Measurements from ENCODE around the gene ICAM4. TPM values are rescaled to one million over a fixed set of nuclear protein-coding genes. Genes with fewer than 3 reads are reported as not detected.

Gene ICAM4
- total and polyA plus RNA-seq, 9 of the 15 experiments (the other 6 are each of a cell fraction or from before 2014, with no cell fraction given), result 14.1 to 86.1 (median 29.6) TPM

DNA sequence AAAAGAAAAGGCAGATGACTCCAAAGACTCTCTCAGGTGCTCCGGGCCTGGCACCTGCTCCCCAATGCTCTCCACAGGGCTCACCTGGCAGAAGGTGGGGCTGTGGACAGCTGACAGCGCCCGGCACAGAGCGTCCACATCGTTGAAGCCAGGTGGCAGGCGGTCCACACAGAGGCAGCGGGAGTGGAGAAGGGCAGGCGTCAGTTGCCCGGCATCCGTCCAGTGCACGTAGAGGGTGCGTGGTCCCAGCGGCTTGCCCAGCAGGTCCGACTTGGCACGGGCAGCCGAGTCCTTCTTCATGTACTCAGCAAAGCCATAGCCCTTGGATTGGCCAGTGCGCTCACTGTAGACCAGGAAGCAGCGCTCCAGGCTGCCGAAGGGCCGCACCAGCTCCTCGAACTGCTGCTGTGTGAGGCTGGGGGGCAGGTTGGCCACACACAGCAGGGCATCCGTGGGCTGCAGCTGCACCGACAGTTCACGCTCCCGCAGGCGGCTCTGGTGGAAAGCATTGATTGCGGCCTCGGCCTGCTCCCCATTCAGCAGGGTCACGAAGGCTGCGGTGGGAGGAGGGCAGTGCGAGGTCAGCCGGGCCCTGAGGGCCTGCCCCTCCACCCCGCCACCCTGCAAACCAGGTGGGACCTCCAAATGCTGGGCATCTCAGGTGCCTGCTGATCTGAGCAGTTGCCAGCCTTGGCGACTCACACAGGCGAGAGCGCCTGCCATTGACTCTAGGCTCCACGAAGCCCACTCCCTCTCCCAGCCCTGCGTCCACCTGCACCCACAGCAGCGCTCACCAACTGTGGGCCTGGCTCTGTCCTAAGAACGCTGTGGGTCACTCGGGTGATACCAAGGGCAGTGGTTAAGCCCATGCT is 42.0 kb downstream of the ICAM4 start (continued):
- TF ChIP-seq, protein P1, sequence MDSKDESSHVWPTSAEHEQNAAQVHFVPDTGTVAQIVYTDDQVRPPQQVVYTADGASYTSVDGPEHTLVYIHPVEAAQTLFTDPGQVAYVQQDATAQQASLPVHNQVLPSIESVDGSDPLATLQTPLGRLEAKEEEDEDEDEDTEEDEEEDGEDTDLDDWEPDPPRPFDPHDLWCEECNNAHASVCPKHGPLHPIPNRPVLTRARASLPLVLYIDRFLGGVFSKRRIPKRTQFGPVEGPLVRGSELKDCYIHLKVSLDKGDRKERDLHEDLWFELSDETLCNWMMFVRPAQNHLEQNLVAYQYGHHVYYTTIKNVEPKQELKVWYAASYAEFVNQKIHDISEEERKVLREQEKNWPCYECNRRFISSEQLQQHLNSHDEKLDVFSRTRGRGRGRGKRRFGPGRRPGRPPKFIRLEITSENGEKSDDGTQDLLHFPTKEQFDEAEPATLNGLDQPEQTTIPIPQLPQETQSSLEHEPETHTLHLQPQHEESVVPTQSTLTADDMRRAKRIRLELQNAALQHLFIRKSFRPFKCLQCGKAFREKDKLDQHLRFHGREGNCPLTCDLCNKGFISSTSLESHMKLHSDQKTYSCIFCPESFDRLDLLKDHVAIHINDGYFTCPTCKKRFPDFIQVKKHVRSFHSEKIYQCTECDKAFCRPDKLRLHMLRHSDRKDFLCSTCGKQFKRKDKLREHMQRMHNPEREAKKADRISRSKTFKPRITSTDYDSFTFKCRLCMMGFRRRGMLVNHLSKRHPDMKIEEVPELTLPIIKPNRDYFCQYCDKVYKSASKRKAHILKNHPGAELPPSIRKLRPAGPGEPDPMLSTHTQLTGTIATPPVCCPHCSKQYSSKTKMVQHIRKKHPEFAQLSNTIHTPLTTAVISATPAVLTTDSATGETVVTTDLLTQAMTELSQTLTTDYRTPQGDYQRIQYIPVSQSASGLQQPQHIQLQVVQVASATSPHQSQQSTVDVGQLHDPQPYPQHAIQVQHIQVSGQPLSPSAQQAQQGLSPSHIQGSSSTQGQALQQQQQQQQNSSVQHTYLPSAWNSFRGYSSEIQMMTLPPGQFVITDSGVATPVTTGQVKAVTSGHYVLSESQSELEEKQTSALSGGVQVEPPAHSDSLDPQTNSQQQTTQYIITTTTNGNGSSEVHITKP (IDR thresholded peaks at IDR 0.05; ENCODE audit: partially characterized antibody), result no peak
- TF ChIP-seq, protein P2, sequence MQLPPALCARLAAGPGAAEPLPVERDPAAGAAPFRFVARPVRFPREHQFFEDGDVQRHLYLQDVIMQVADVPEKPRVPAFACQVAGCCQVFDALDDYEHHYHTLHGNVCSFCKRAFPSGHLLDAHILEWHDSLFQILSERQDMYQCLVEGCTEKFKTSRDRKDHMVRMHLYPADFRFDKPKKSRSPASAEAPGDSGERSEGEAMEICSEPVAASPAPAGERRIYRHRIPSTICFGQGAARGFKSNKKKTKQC (CRISPR knock-in tag; IDR thresholded peaks at IDR 0.05), result no peak
- TF ChIP-seq ZNF57 (CRISPR knock-in tag; IDR thresholded peaks at IDR 0.05), result no peak
- TF ChIP-seq, protein P3, sequence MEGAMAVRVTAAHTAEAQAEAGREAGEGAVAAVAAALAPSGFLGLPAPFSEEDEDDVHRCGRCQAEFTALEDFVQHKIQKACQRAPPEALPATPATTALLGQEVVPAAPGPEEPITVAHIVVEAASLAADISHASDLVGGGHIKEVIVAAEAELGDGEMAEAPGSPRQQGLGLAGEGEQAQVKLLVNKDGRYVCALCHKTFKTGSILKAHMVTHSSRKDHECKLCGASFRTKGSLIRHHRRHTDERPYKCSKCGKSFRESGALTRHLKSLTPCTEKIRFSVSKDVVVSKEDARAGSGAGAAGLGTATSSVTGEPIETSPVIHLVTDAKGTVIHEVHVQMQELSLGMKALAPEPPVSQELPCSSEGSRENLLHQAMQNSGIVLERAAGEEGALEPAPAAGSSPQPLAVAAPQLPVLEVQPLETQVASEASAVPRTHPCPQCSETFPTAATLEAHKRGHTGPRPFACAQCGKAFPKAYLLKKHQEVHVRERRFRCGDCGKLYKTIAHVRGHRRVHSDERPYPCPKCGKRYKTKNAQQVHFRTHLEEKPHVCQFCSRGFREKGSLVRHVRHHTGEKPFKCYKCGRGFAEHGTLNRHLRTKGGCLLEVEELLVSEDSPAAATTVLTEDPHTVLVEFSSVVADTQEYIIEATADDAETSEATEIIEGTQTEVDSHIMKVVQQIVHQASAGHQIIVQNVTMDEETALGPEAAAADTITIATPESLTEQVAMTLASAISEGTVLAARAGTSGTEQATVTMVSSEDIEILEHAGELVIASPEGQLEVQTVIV (CRISPR knock-in tag; IDR thresholded peaks at IDR 0.05; ENCODE audit: borderline replicate concordance), result no peak
